GM10266 (cell line): ENCODE results near the gene MAP3K5.

ENCODE experiments used
- DNase-seq: peaks from one replicate; pipeline ENCODE4 v3.0.0; 2012; ENCODE audit errors: extremely low spot score
- TF ChIP-seq, protein P1 (sequence below): IDR thresholded peaks from 2 replicates; pipeline ENCODE4 v1.5.1; 2012; ENCODE audit warnings: mild to moderate bottlenecking, low read depth; ENCODE audit not compliant: control insufficient read depth, insufficient read depth; ENCODE audit errors: missing control alignments

MAP3K5 gene

GRCh38 chr6:136633355-136633754 is 158.9 kb downstream of the MAP3K5 start:
- TF ChIP-seq, protein P1, sequence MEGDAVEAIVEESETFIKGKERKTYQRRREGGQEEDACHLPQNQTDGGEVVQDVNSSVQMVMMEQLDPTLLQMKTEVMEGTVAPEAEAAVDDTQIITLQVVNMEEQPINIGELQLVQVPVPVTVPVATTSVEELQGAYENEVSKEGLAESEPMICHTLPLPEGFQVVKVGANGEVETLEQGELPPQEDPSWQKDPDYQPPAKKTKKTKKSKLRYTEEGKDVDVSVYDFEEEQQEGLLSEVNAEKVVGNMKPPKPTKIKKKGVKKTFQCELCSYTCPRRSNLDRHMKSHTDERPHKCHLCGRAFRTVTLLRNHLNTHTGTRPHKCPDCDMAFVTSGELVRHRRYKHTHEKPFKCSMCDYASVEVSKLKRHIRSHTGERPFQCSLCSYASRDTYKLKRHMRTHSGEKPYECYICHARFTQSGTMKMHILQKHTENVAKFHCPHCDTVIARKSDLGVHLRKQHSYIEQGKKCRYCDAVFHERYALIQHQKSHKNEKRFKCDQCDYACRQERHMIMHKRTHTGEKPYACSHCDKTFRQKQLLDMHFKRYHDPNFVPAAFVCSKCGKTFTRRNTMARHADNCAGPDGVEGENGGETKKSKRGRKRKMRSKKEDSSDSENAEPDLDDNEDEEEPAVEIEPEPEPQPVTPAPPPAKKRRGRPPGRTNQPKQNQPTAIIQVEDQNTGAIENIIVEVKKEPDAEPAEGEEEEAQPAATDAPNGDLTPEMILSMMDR: no peak
- DNase-seq: no peak

GRCh38 chr6:136628996-136629395 is 163.3 kb downstream of the MAP3K5 start:
- TF ChIP-seq, protein P1: no peak
- DNase-seq: no peak

DNA sequence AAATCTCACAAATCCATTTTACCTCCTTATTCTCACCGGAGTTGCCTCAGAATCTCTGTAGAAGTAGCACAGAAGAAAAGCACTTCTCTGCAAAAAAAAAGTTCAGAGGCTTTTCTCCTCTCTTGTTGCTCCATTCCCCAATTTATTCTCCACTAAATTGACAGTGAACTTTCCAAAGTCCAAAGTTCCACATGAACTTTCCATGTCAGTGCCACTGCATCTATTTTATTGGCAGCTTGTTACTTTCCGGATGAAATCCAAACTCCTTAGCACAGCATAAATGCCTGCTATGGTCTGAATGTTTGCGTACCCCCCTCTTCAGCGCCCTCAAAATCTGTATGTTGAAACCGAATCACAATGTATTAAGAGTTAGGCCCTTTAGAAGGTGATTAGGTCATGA is 165.1 kb downstream of the MAP3K5 start:
- TF ChIP-seq, protein P1: no peak
- no peak for DNase-seq

DNA sequence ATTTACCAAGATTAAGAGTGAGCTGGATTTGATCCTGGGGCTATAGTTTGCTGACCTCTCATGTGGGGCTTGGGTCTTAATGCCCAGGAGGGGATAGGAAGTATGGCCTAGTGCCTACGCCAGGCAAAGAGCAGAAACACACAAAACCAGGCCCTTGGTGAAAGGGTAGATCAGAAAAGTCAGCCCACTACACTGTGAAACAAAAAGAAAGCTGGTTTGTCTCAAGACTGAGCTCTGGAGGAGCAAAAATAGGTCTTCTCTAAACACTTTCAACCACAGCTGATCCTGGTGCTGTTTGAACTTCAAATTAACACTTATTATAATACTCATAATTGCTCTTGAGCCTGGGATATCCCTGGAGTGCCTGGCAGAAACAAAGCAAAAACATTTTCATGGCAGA is 167.0 kb downstream of the MAP3K5 start:
- DNase-seq: no peak
- TF ChIP-seq, protein P1: no peak

- TF ChIP-seq, protein P1: no peak
- no peak for DNase-seq
Observed at GRCh38 chr6:136624347-136624746, 167.9 kb downstream of the MAP3K5 start.

- TF ChIP-seq, protein P1: no peak
- DNase-seq: no peak
Observed at GRCh38 chr6:136618086-136618485, 174.2 kb downstream of the MAP3K5 start.

DNA sequence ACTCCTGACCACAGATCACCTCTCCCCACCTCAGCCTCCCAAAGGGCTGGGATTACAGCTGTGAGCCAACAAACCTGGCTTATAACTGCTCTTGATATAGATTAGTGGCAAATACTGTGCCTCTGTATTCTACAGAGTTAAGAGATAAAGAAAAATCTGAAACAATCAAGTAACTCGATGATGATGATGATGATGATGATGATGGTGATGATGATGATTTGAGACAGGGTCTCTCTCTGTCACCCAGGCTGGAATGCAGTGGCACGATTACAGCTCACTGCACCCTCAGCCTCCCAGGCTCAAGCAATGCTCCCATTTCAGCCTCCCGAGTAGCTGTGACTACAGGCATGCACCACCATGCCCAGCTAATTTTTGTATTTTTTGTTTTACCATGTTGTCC is 175.8 kb downstream of the MAP3K5 start:
- TF ChIP-seq, protein P1: no peak
- no peak for DNase-seq
